ENCODE data around the gene COPS6.

Gene COPS6

GRCh38 chr7:100088621-100089457, at the start of gene COPS6:
TSS of gene COPS6 (plus strand) at chr7:100088969. CDS start at chr7:100088991, 22 bp downstream.
- DNase-seq (ENCODE audit: low read depth in 2 of 2): peak; percentile 46 to 57

- no peak for DNase-seq (ENCODE audit: low read depth in 2 of 2)
These were observed 48.2 kb upstream of the COPS6 start for GRCh38 chr7:100040575-100040974.

GRCh38 chr7:100044718-100045117, 44.1 kb upstream of the COPS6 start:
- DNase-seq (ENCODE audit: low read depth in 2 of 2): no peak

GRCh38 chr7:100048680-100049079, 40.1 kb upstream of the COPS6 start:
- DNase-seq (ENCODE audit: low read depth in 2 of 2): no peak

GRCh38 chr7:100049441-100050291, 39.1 kb upstream of the COPS6 start, which contains the start of gene ZSCAN21:
TSS of gene ZSCAN21 (plus strand) at chr7:100049774. CDS start at chr7:100057007, 7,233 bp downstream.
- peak; percentile 53 to 58 for DNase-seq (ENCODE audit: low read depth in 2 of 2)

- no peak for DNase-seq (ENCODE audit: low read depth in 2 of 2)
These were observed 37.2 kb upstream of the COPS6 start for GRCh38 chr7:100051611-100052010.

- DNase-seq (ENCODE audit: low read depth in 2 of 2): no peak
These were observed 35.6 kb upstream of the COPS6 start for GRCh38 chr7:100053215-100053614.

GRCh38 chr7:100057006-100057405, 31.8 kb upstream of the COPS6 start:
- no peak for DNase-seq (ENCODE audit: low read depth in 2 of 2)

- DNase-seq (ENCODE audit: low read depth in 2 of 2): no peak
These were observed 29.5 kb upstream of the COPS6 start for GRCh38 chr7:100059251-100059739.

- DNase-seq (ENCODE audit: low read depth in 2 of 2): no peak
These were observed 27.1 kb upstream of the COPS6 start for GRCh38 chr7:100061518-100062193.

GRCh38 chr7:100063376-100063775, 25.4 kb upstream of the COPS6 start:
- no peak for DNase-seq (ENCODE audit: low read depth in 2 of 2)

GRCh38 chr7:100064162-100064561, 24.6 kb upstream of the COPS6 start:
- no peak for DNase-seq (ENCODE audit: low read depth in 2 of 2)

- DNase-seq (ENCODE audit: low read depth in 2 of 2): peak; percentile 66 to 67
These were observed 23.1 kb upstream of the COPS6 start for GRCh38 chr7:100065452-100066186.

- no peak for DNase-seq (ENCODE audit: low read depth in 2 of 2)
These were observed 21.8 kb upstream of the COPS6 start for GRCh38 chr7:100066953-100067352.

- no peak for DNase-seq (ENCODE audit: low read depth in 2 of 2)
These were observed 18.8 kb upstream of the COPS6 start for GRCh38 chr7:100069991-100070390.

GRCh38 chr7:100071018-100071723, 17.6 kb upstream of the COPS6 start:
- DNase-seq (ENCODE audit: low read depth in 2 of 2): no peak

- no peak for DNase-seq (ENCODE audit: low read depth in 2 of 2)
These were observed 16.3 kb upstream of the COPS6 start for GRCh38 chr7:100072462-100072861.

GRCh38 chr7:100074841-100075240, 13.9 kb upstream of the COPS6 start:
- no peak for DNase-seq (ENCODE audit: low read depth in 2 of 2)

- DNase-seq (ENCODE audit: low read depth in 2 of 2): no peak
These were observed 13.4 kb upstream of the COPS6 start for GRCh38 chr7:100075418-100075817.

GRCh38 chr7:100077205-100077604, 11.6 kb upstream of the COPS6 start:
- DNase-seq (ENCODE audit: low read depth in 2 of 2): no peak
